Mesodermal cell (in vitro differentiated cells): ENCODE measurements around the gene FOXK1.

Experiments
- H3K27ac ChIP-seq: 2 replicates; pipeline ENCODE4 v1.7.0; 2013; ENCODE audit warnings: mild to moderate bottlenecking, low read depth, low read length, moderate library complexity; ENCODE audit not compliant: severe bottlenecking
- H3K36me3 ChIP-seq: 2 replicates; pipeline ENCODE4 v1.7.1; 2013; ENCODE audit warnings: mild to moderate bottlenecking, low read length, moderate library complexity; ENCODE audit not compliant: control insufficient read depth, insufficient read depth
- H3K4me1 ChIP-seq: one replicate; pipeline ENCODE4 v1.7.1; 2013; ENCODE audit warnings: mild to moderate bottlenecking, low read length; ENCODE audit not compliant: insufficient read depth, control insufficient read depth, poor library complexity, severe bottlenecking
- H3K4me3 ChIP-seq: 2 replicates; pipeline ENCODE4 v1.7.0; 2013; ENCODE audit warnings: low read length, control low read depth, mild to moderate bottlenecking; ENCODE audit not compliant: insufficient read depth, poor library complexity, severe bottlenecking; ENCODE audit errors: extremely low read depth
- H3K9me3 ChIP-seq: 2 replicates; pipeline ENCODE4 v1.7.1; 2013; ENCODE audit warnings: mild to moderate bottlenecking, low read length, moderate library complexity; ENCODE audit not compliant: control insufficient read depth
- WGBS, 2 experiments: methylation state at CpG; one replicate each; pipeline ENCODE4 v1.1.5; 2013; ENCODE audit warnings: missing lambda C conversion rate in 2 of 2; ENCODE audit not compliant: insufficient coverage in 2 of 2; 5-methylcytosine and 5-hydroxymethylcytosine counted together

The FOXK1 gene

DNA sequence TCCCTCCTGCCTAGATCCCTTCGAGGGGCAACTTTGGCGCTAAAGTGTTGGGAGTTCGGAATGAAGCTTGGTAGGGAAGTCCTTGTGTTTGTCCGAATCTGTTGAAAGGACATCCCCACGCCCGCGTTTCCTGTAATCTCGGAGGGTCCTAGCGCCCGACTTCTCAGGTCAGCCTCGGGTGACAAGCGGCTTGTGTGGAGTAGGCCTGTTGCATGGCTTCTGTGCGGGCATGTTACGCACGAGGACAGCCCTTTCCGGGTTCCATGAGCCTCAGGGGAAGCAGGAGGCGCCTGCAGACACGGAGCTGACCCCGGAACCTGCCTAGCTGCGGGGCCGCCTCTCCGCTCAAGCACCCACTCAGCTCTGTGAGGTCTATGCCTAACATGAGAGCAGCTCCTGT is 64.9 kb downstream of the FOXK1 start:
- H3K27ac ChIP-seq = no peak overlapping the region
- H3K4me1 ChIP-seq = peaks cover 49% of the 10 kb centered on the region
- H3K36me3 ChIP-seq = peaks cover 62% of the 10 kb centered on the region
- H3K9me3 ChIP-seq = no peaks in the 10 kb centered on the region
- no peak overlapping the region for H3K4me3 ChIP-seq
- WGBS, 2 experiments = 92 to 93% methylated on average over 20 to 21 of the region's 22 CpGs

DNA sequence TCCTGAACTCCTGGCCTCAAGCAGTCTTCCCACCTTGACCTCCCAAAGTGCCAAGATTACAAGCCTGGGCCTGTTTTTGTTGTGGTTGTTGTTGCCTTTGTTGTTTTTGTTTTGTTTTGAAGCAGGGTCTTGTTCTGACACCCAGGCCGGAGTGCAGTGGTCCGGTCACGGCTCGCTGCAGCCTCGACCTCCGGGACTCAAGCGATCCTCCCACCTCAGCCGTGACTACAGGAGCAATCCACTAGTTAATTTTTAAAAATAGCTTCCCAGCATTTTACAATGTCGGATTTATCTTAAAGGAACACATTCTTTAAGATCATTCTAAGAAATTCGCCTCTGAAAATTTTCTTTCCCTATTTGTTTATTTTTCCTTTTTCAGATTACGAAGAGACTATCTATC is 65.7 kb downstream of the FOXK1 start:
- H3K36me3 ChIP-seq = peaks cover 62% of the 10 kb centered on the region
- no peaks in the 10 kb centered on the region for H3K9me3 ChIP-seq
- 96 to 99% methylated on average over 10 to 11 of the region's 11 CpGs for WGBS, 2 experiments
- peaks cover 47% of the 10 kb centered on the region for H3K4me1 ChIP-seq
- H3K4me3 ChIP-seq = no peak overlapping the region
- no peak overlapping the region for H3K27ac ChIP-seq

DNA sequence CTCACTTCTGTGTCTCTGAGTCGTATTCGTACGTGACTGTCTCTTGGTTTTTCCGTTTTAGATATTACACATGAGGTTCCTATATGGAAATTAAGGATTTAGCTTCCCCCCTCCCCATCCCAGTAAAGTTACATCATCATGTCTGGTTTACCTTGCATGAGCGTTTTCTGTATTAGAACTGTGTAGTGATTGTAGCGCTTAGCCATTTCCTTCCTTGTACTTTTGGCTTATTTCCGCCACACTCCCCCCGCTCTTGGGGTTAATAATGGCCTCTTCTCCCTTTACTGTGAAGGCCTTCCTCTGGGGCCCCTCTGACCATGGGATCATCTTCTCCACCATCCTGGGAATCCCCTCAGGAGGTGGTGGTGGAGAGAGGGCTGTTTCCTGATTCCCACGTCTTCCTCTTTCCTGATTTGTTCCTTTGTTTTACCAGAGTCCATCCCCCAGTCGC is 66.2 kb downstream of the FOXK1 start:
- peaks cover 45% of the 10 kb centered on the region for H3K4me1 ChIP-seq
- H3K36me3 ChIP-seq = peaks cover 63% of the 10 kb centered on the region
- H3K9me3 ChIP-seq = no peaks in the 10 kb centered on the region
- 92 to 100% methylated on average over 2 to 6 of the region's 10 CpGs for WGBS, 2 experiments
- peak overlapping the region; percentile 18 for H3K27ac ChIP-seq
- no peak overlapping the region for H3K4me3 ChIP-seq

DNA sequence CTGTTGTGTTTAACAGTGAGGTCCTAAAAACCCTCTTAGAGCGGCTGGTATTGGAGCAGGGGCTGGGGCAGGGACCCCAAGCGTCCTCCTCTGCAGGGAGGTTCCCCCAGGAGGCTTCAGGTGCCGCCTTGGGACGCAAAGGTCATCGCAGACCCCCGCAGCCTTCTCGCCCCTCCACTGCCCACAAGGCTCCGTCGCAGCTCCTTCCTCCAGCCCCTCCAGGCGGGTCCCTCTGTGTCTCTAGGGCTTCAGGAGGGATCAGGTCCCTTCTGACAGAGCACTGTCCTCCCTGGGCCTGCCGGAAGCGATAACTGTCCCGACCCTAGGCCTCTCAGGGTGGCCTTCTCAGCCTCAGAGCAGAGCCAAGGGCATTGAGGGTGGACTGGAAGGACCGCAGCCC is 67.3 kb downstream of the FOXK1 start:
- no peaks in the 10 kb centered on the region for H3K9me3 ChIP-seq
- H3K27ac ChIP-seq = no peak overlapping the region
- no peak overlapping the region for H3K4me3 ChIP-seq
- H3K36me3 ChIP-seq = peaks cover 68% of the 10 kb centered on the region
- WGBS, 2 experiments = 96 to 98% methylated on average over 11 to 14 of the region's 14 CpGs
- peaks cover 34% of the 10 kb centered on the region for H3K4me1 ChIP-seq

DNA sequence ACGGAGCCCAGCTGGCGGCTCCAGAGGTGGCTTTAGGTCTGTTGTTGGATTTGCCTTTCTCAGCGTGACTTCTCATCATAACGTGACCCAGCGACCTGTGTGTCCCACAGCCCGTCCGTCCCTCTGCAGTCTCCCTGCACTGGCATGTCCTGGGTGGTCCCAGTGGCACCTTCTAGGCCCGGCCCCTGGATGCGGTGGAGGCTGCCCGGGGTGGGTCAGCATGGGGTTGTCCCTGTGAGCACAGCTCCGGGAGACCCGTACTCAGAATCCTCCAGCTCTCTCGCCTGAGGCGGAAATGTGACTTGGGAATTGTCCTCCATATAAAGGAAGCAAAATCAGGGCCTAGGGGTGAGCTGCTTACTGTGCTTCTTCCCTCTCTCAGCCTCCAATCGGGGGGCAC is 67.7 kb downstream of the FOXK1 start:
- H3K4me3 ChIP-seq = no peak overlapping the region
- peaks cover 72% of the 10 kb centered on the region for H3K36me3 ChIP-seq
- WGBS, 2 experiments = 95 to 97% methylated on average over 14 to 15 of the region's 15 CpGs
- peaks cover 29% of the 10 kb centered on the region for H3K4me1 ChIP-seq
- H3K27ac ChIP-seq = no peak overlapping the region
- no peaks in the 10 kb centered on the region for H3K9me3 ChIP-seq

DNA sequence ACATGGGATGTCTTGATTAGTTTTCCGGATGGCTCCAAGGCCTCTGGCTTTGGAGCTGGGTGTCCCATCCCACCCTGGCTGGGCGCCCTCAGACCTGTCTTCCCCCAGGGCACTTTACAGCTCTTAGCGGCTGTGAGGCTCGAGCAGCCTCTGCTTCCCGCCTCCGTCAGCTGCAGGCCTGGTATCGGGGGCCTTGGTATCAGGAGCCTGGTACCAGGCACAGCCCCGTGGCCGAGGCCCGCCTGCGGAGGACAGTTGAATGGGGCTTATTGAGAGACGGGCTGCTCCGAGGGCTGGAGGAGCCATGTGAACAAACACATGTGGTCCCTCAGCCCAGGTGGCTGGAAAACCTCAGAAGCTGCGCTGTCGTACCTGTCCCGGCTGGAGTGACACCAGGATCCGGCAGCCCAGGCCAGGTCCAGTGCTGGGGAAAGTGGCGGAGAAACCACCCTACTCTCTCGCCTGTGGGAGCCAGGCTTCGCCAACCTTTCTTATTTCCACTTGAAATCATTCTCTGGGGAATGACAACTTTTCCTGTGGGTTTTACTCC is 69.4 kb downstream of the FOXK1 start:
- H3K27ac ChIP-seq = no peak overlapping the region
- peaks cover 20% of the 10 kb centered on the region for H3K4me1 ChIP-seq
- no peak overlapping the region for H3K4me3 ChIP-seq
- peaks cover 81% of the 10 kb centered on the region for H3K36me3 ChIP-seq
- 93 to 95% methylated on average over 18 to 19 of the region's 20 CpGs for WGBS, 2 experiments
- no peaks in the 10 kb centered on the region for H3K9me3 ChIP-seq

DNA sequence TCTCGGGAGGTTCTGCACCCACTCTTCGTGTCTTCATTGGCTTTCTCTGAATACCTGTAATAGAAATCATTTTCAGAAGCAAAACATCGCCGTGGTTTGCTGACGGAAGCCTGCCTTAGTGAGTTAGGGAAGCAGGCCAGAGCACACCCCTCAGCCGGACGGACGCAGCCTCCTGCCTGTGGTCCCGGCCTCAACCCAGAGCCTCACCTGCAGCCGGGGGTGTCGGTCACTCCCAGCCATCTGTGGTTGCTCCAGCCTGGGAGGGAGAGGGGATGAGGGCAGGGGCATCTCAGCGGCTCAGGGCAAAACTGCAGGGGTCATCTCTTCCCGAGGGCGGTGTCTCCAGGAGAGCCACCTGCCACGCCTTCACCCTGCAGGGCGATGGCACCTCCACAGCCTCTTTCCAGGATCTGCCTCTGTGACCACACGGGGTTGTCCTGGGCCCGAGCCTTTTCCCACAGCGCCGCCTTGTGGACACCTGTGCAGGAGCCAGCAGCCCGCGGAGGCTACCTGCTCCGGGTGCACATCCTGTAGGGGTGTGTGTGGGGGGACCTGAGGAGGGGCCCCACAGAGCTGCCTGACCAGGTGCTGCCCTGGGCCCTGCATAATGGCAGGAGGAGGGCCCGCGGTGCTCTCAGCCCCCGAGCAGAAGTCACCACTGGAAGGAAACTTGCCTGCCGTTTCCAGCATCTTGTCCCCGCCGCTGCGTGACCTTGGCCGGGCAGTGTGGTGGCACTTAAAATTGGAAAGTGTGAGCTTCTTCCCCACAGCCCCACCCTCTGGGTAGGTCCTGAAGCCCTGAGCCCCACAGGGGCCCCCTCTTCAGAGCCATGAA is 71.7 kb downstream of the FOXK1 start:
- WGBS, 2 experiments = 65 to 73% methylated on average over 16 to 28 of the region's 31 CpGs
- Histone ChIP-seq H3K27ac (no peak overlapping the region), H3K4me3 (no peak overlapping the region), H3K36me3 (peaks cover 82% of the 10 kb centered on the region), H3K4me1 (peaks cover 7% of the 10 kb centered on the region), H3K9me3 (no peaks in the 10 kb centered on the region)

DNA sequence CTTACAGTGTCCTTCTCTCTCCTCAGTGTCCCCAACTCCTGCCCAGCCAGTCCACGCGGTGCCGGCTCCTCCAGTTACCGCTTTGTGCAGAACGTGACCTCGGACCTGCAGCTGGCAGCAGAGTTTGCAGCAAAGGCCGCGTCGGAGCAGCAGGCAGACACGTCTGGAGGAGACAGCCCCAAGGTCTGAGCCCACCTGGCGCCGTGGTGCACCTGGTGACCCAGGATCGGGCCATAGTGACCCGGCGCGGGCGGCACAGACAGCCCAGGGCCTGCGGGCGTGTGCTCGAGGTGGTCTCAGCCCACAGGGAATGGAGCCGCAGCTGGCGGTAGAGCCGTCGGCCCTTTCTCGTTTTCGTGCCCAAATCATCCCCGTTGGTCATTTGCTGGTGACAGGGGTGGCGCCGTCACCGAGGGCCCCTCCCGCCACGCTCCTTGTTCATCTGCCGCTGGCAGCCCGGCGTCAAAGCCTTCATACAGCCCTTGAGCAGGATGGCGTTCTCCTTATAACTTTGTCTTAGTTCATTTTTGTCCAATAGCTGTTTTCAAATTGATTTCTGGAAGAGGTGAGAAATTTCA is 72.4 kb downstream of the FOXK1 start:
- H3K4me3 ChIP-seq = no peak overlapping the region
- H3K4me1 ChIP-seq = peaks cover 7% of the 10 kb centered on the region
- H3K27ac ChIP-seq = no peak overlapping the region
- 93 to 98% methylated on average over 32 to 33 of the region's 36 CpGs for WGBS, 2 experiments
- no peaks in the 10 kb centered on the region for H3K9me3 ChIP-seq
- peaks cover 83% of the 10 kb centered on the region for H3K36me3 ChIP-seq

DNA sequence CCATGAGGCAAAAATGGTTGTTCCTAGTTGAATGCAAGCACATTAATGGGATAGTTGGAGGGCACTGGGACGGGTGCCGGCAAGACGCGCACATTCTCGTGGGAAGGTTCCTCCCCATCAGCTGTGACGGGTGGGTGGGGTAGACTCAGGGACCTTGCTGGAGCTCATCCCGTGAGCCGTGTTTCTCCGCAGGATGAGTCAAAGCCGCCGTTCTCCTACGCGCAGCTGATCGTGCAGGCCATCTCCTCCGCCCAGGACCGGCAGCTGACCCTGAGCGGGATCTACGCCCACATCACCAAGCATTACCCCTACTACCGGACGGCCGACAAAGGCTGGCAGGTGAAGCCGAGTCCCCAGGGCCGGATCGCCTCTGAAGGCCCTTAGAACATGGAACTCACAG is 73.0 kb downstream of the FOXK1 start:
- no peaks in the 10 kb centered on the region for H3K9me3 ChIP-seq
- WGBS, 2 experiments = 96 to 100% methylated on average over 23 to 24 of the region's 24 CpGs
- H3K4me3 ChIP-seq = no peak overlapping the region
- peaks cover 7% of the 10 kb centered on the region for H3K4me1 ChIP-seq
- H3K36me3 ChIP-seq = peaks cover 83% of the 10 kb centered on the region
- H3K27ac ChIP-seq = no peak overlapping the region

DNA sequence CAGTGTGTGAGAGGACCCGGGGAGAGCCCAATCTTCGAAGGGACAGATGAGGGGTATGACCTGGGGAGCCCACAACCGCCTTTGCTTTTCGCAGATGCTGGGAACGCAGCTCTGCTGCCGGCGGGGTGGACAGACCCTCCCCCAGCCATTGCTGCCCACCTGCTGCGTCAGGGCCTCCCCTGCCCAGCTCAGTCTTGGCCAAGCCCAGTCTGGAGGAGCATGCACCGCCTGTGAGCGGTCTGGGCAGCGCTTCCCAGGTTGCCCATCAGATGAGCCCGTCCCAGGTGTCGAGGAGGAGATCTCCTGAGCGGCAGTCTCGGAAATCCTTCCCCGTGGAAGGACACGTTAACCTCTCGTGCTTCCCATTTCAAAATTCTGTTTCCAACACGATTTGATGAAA is 76.0 kb downstream of the FOXK1 start:
- H3K36me3 ChIP-seq = peaks cover 87% of the 10 kb centered on the region
- 90 to 94% methylated on average over 18 to 19 of the region's 19 CpGs for WGBS, 2 experiments

DNA sequence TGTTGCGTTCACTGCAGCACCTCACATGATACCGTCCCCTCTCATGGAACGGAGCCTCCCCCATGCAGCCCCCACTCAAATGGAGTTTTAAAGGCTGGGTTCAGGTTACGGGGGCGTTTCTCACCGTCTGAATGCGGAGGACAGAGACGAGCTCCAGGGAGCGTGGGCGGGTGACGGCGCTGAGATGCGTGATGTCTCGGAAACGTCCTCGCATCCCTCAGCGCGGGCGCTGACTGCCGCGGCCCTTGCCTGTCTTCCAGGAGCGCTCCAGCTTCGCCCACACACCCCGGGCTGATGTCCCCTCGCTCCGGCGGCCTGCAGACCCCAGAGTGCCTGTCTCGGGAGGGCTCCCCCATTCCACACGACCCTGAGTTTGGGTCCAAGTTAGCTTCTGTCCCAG is 76.7 kb downstream of the FOXK1 start:
- WGBS, 2 experiments = 96 to 97% methylated on average over 29 of the region's 29 CpGs
- Histone ChIP-seq H3K4me1 (no peaks in the 10 kb centered on the region), H3K9me3 (no peaks in the 10 kb centered on the region), H3K27ac (no peak overlapping the region), H3K36me3 (peaks cover 93% of the 10 kb centered on the region), H3K4me3 (no peak overlapping the region)

More for the DNA sequence above, 76.0 kb downstream of the FOXK1 start:
- Histone ChIP-seq H3K4me3 (no peak overlapping the region), H3K9me3 (no peaks in the 10 kb centered on the region), H3K4me1 (no peaks in the 10 kb centered on the region), H3K27ac (no peak overlapping the region)
